SK-N-MC (cell line): Measurements from ENCODE around the gene F11R.

Source experiments
- EZH2 ChIP-seq: fragments of 200-600 bp; sonication (generic); IDR thresholded peaks from one replicate; pipeline ENCODE4 v1.6.1; 2017; ENCODE audit warnings: antibody characterized with exemption
- FOXP2 ChIP-seq: optimal IDR thresholded peaks from 2 replicates; pipeline ENCODE3; 2011; ENCODE audit warnings: mild to moderate bottlenecking, moderate library complexity; ENCODE audit not compliant: insufficient read depth; ENCODE audit errors: extremely low read length, control extremely low read depth
- POLR2AphosphoS5 ChIP-seq: IDR thresholded peaks from 2 replicates; pipeline ENCODE4 v1.6.1; 2012; ENCODE audit warnings: mild to moderate bottlenecking, low read depth, low read length, borderline replicate concordance

GRCh38 chr1:161039546-161039945 is 18.6 kb upstream of the F11R start:
- no peak for TF ChIP-seq POLR2AphosphoS5
- no peak for TF ChIP-seq EZH2
- TF ChIP-seq FOXP2: no peak
